ENCODE measurements around the gene CADM4. TPM values are rescaled to one million over a fixed set of nuclear protein-coding genes. Genes with fewer than 3 reads are reported as not detected.
"Not testable (repeated sequence)": the region's sequence is repeated elsewhere in the genome, so short reads cannot be mapped to it uniquely, and the experiment has no call there.

The CADM4 gene
- total RNA-seq, 2 donors from 2014 or later = 0.28 to 0.74 TPM

- no peak overlapping the region for H3K27ac Mint-ChIP-seq
- H3K27me3 Mint-ChIP-seq (ENCODE audit: low read depth) = no peaks in the 10 kb centered on the region
- no peak for DNase-seq
- H3K4me1 Mint-ChIP-seq (ENCODE audit: low read depth) = peaks cover 6% of the 10 kb centered on the region
- no peak overlapping the region for H3K4me3 Mint-ChIP-seq
- no peaks in the 10 kb centered on the region for H3K9me3 Mint-ChIP-seq
- peaks cover 0 to 2% of the 10 kb centered on the region in 2 donors for H3K36me3 Mint-ChIP-seq (ENCODE audit: insufficient read depth in 2 of 2)
- no peak for ATAC-seq (replicated peaks in 1 of 2)
These were observed 32.1 kb downstream of the CADM4 start for GRCh38 chr19:43607238-43608205.

GRCh38 chr19:43606569-43607229 lies 33.0 kb downstream of the CADM4 start:
- H3K36me3 Mint-ChIP-seq (ENCODE audit: insufficient read depth in 2 of 2) = peaks cover 0 to 2% of the 10 kb centered on the region in 2 donors
- H3K4me3 Mint-ChIP-seq = no peak overlapping the region
- no peak overlapping the region for H3K27ac Mint-ChIP-seq

GRCh38 chr19:43605875-43606568 lies 33.6 kb downstream of the CADM4 start:
- Mint-ChIP-seq H3K9me3 (no peaks in the 10 kb centered on the region), H3K36me3 (ENCODE audit: insufficient read depth in 2 of 2) (peaks cover 0 to 3% of the 10 kb centered on the region in 2 donors), H3K27me3 (ENCODE audit: low read depth) (no peaks in the 10 kb centered on the region), H3K4me1 (ENCODE audit: low read depth) (peaks cover 6% of the 10 kb centered on the region), H3K4me3 (no peak overlapping the region), H3K27ac (no peak overlapping the region)
- ATAC-seq (replicated peaks in 1 of 2) = no peak
- no peak for DNase-seq

More at GRCh38 chr19:43606569-43607229, 33.0 kb downstream of the CADM4 start:
- H3K4me1 Mint-ChIP-seq (ENCODE audit: low read depth) = peaks cover 6% of the 10 kb centered on the region
- DNase-seq (no peak), ATAC-seq (replicated peaks in 1 of 2) (no peak)
- no peaks in the 10 kb centered on the region for H3K9me3 Mint-ChIP-seq
- H3K27me3 Mint-ChIP-seq (ENCODE audit: low read depth) = no peaks in the 10 kb centered on the region

DNA sequence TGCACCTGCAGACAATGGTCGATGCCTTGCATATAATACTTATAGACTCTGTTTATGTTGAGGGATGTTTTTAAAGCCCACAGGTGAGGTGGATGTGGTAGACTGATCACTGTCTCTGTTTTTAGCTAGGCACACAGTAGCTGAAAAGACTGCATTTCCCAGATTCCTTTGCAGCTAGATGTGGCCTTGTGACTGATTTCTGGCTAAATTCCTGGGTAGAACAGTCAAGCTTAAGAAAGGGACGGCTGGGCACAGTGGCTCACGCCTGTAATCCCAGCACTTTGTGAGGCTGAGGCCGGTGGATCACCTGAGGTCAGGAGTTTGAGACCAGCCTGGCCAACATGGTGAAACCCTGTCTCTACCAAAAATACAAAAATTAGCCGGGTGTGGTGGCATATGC lies 39.3 kb downstream of the CADM4 start:
- not testable (repeated sequence) for DNase-seq; H3K9me3 Mint-ChIP-seq; H3K27ac Mint-ChIP-seq; H3K27me3 Mint-ChIP-seq (ENCODE audit: low read depth); H3K36me3 Mint-ChIP-seq (ENCODE audit: insufficient read depth in 2 of 2); H3K4me3 Mint-ChIP-seq; ATAC-seq (replicated peaks in 1 of 2)
- H3K4me1 Mint-ChIP-seq (ENCODE audit: low read depth) = peaks cover 23% of the 10 kb centered on the region

GRCh38 chr19:43599635-43600295 lies 39.9 kb downstream of the CADM4 start:
- no peak for ATAC-seq (replicated peaks in 1 of 2)
- H3K27me3 Mint-ChIP-seq (ENCODE audit: low read depth) = no peaks in the 10 kb centered on the region
- H3K36me3 Mint-ChIP-seq (ENCODE audit: insufficient read depth in 2 of 2) = peaks cover 1 to 7% of the 10 kb centered on the region in 2 donors
- DNase-seq = no peak
- H3K4me1 Mint-ChIP-seq (ENCODE audit: low read depth) = peaks cover 23% of the 10 kb centered on the region
- no peak overlapping the region for H3K4me3 Mint-ChIP-seq
- peak overlapping the region; percentile 50 for H3K27ac Mint-ChIP-seq
- H3K9me3 Mint-ChIP-seq = no peaks in the 10 kb centered on the region

- H3K4me3 Mint-ChIP-seq = peak overlapping the region; percentile 8 to 99
- H3K27ac Mint-ChIP-seq = peak overlapping the region; percentile 95
- H3K9me3 Mint-ChIP-seq = no peaks in the 10 kb centered on the region
- H3K36me3 Mint-ChIP-seq (ENCODE audit: insufficient read depth in 2 of 2) = peaks cover 3 to 10% of the 10 kb centered on the region in 2 donors
- ATAC-seq (replicated peaks in 1 of 2) = no peak
- peaks cover 28% of the 10 kb centered on the region for H3K4me1 Mint-ChIP-seq (ENCODE audit: low read depth)
- H3K27me3 Mint-ChIP-seq (ENCODE audit: low read depth) = no peaks in the 10 kb centered on the region
- DNase-seq = no peak
These were observed 41.0 kb downstream of the CADM4 start for GRCh38 chr19:43598445-43599240.

DNA sequence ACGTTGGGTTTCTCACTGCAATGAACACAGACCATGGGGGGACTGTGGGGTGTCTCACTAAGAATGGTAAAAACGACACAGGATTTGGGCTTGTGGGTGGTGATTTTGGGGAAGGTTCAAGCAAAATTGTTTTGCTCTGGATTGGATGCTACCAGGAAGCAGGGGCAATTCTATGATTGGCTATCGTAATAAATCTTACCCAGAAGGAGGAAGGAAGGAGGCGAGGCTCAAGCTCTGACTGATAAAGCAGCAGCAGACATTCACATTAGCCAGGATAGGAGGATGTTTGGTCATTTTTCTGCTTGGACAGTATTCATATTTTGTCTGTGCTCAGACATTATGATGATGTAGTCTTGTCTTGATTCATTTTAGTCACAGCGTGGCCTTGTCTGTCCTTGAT lies 41.8 kb downstream of the CADM4 start:
- ATAC-seq (replicated peaks in 1 of 2) (no peak), DNase-seq (no peak)
- Mint-ChIP-seq H3K4me3 (peak overlapping the region; percentile 98 to 99), H3K4me1 (ENCODE audit: low read depth) (peaks cover 35% of the 10 kb centered on the region), H3K27me3 (ENCODE audit: low read depth) (no peaks in the 10 kb centered on the region), H3K27ac (peak overlapping the region; percentile 95), H3K9me3 (no peaks in the 10 kb centered on the region), H3K36me3 (ENCODE audit: insufficient read depth in 2 of 2) (peaks cover 4 to 14% of the 10 kb centered on the region in 2 donors)

DNA sequence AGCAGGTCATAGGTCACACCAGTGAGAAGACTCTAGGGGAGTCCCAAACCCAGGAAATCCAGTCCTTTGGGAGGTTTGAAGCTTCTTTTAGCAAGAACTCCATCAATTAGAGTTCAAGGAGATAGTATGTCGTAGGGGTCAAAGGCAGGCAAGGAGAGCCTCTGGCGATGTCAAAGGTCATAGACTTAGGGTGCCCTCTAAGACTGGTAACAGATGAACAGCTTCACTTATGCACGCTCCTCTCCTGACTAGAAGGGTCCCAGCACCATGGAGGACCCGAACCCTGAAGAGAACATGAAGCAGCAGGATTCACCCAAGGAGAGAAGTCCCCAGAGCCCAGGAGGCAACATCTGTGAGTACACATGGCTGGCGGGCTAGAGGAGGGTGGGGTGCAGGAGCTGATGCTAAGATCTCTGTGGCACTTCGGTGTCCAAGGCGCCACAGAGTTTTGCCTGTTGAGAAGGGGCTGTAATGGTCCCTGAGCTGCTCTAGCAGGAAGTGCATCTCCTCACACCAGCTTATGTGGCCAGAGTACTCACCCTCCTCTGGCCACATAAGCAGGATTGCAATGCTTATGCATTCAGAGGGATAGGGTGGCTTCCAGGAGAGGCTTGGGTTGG lies 42.7 kb downstream of the CADM4 start:
- Mint-ChIP-seq H3K4me3 (peak overlapping the region; percentile 98 to 99), H3K27ac (peak overlapping the region; percentile 100), H3K27me3 (ENCODE audit: low read depth) (no peaks in the 10 kb centered on the region), H3K4me1 (ENCODE audit: low read depth) (peaks cover 35% of the 10 kb centered on the region), H3K36me3 (ENCODE audit: insufficient read depth in 2 of 2) (peaks cover 6 to 17% of the 10 kb centered on the region in 2 donors), H3K9me3 (no peaks in the 10 kb centered on the region)
- ATAC-seq (replicated peaks in 1 of 2) = no peak
- no peak for DNase-seq

- Mint-ChIP-seq H3K27me3 (ENCODE audit: low read depth) (no peaks in the 10 kb centered on the region), H3K4me1 (ENCODE audit: low read depth) (peaks cover 35% of the 10 kb centered on the region), H3K36me3 (ENCODE audit: insufficient read depth in 2 of 2) (peaks cover 6 to 15% of the 10 kb centered on the region in 2 donors), H3K9me3 (no peaks in the 10 kb centered on the region), H3K27ac (peak within 1 kb of the TSS; percentile 100), H3K4me3 (peak within 1 kb of the TSS; percentile 98 to 99)
- peak; percentile 84 to 87 for ATAC-seq (replicated peaks in 1 of 2)
- peak; percentile 100 for DNase-seq
These were observed 43.4 kb downstream of the CADM4 start, which contains the start of the genes IRGQ and ZNF576 for GRCh38 chr19:43595999-43596841. Gene IRGQ (minus strand): TSS chr19:43596134. CDS start chr19:43595338, 796 bp downstream. Gene ZNF576 (plus strand): TSS chr19:43596595. CDS start chr19:43597109, 514 bp downstream.

- Mint-ChIP-seq H3K9me3 (no peaks in the 10 kb centered on the region), H3K4me1 (ENCODE audit: low read depth) (peaks cover 37% of the 10 kb centered on the region), H3K36me3 (ENCODE audit: insufficient read depth in 2 of 2) (peaks cover 6 to 17% of the 10 kb centered on the region in 2 donors), H3K4me3 (peak overlapping the region; percentile 98 to 99), H3K27ac (peak overlapping the region; percentile 100), H3K27me3 (ENCODE audit: low read depth) (no peaks in the 10 kb centered on the region)
- peak; percentile 25 to 31 for ATAC-seq (replicated peaks in 1 of 2)
- DNase-seq = peak in 1 of 2 donors; percentile 39
These were observed 44.0 kb downstream of the CADM4 start for GRCh38 chr19:43595605-43595998.

All from activated T-cell treated with anti-CD3 and anti-CD28 coated beads, Interleukin-2, amount 50 U/mL, for 72 hours (primary cell).